Inferior parietal cortex (tissue), 1 donor: ENCODE results near the gene VTN.

Experiments
- DNase-seq: peaks from one replicate; pipeline ENCODE4 v3.0.0-alpha.2; 2016; ENCODE audit errors: extremely low spot score

The VTN gene

GRCh38 chr17:28370035-28370743, at the start of gene VTN:
Gene VTN (minus strand): TSS chr17:28370307. CDS start chr17:28370203, 104 bp downstream.
- no peak for DNase-seq

- peak; percentile 41 for DNase-seq
These were observed 46.7 kb upstream of the VTN start for GRCh38 chr17:28416703-28417311.

GRCh38 chr17:28415886-28416285, 45.8 kb upstream of the VTN start:
- no peak for DNase-seq

- DNase-seq, result no peak
These were observed 43.7 kb upstream of the VTN start for GRCh38 chr17:28413804-28414203.

- no peak for DNase-seq
These were observed 42.0 kb upstream of the VTN start for GRCh38 chr17:28412099-28412498.

- DNase-seq, result no peak
These were observed 37.8 kb upstream of the VTN start for GRCh38 chr17:28407974-28408306.

GRCh38 chr17:28407130-28407973, 37.2 kb upstream of the VTN start:
- DNase-seq, result no peak

- peak; percentile 28 for DNase-seq
These were observed 36.3 kb upstream of the VTN start for GRCh38 chr17:28406473-28406814.

GRCh38 chr17:28405632-28406472, 35.7 kb upstream of the VTN start, which contains the start of gene SLC46A1:
Gene SLC46A1 (minus strand): TSS chr17:28406212. CDS start chr17:28406114, 98 bp downstream.
- peak; percentile 39 for DNase-seq

GRCh38 chr17:28404812-28405570, 34.9 kb upstream of the VTN start:
- no peak for DNase-seq

- DNase-seq, result no peak
These were observed 34.3 kb upstream of the VTN start for GRCh38 chr17:28404461-28404811.

- no peak for DNase-seq
These were observed 33.9 kb upstream of the VTN start for GRCh38 chr17:28404007-28404406.

GRCh38 chr17:28402844-28403243, 32.7 kb upstream of the VTN start:
- no peak for DNase-seq

GRCh38 chr17:28402224-28402630, 32.1 kb upstream of the VTN start:
- DNase-seq, result no peak

GRCh38 chr17:28399808-28400207, 29.7 kb upstream of the VTN start:
- DNase-seq, result no peak

- no peak for DNase-seq
These were observed 28.3 kb upstream of the VTN start for GRCh38 chr17:28398280-28398981.

- DNase-seq, result no peak
These were observed 27.7 kb upstream of the VTN start for GRCh38 chr17:28397687-28398279.

- DNase-seq, result no peak
These were observed 27.2 kb upstream of the VTN start for GRCh38 chr17:28397275-28397674.

GRCh38 chr17:28396635-28397239, 26.6 kb upstream of the VTN start:
- no peak for DNase-seq

GRCh38 chr17:28395968-28396367, 25.9 kb upstream of the VTN start:
- no peak for DNase-seq
